ENCODE data around the gene RFTN1. TPM values are rescaled to one million over a fixed set of nuclear protein-coding genes. Genes with fewer than 3 reads are reported as not detected.

The RFTN1 gene
- total and polyA plus RNA-seq, 9 of the 15 experiments (the other 6 are each of a cell fraction or from before 2014, with no cell fraction given): 0.08 to 0.51 (median 0.11) TPM; not detected in 6

- POLR2A ChIA-PET: interaction anchor here (1.0 kb wide), 1 partner anchor 10 kb away, joined by 3 read pairs; no protein-coding TSS in a partner anchor
- Histone ChIP-seq H3K4me2 (ENCODE audit: insufficient read depth, low read length) (no peak overlapping the region), H3K79me2 (ENCODE audit: control insufficient read depth, insufficient read depth, low read length) (no peaks in the 10 kb centered on the region)
These were observed 121.4 kb downstream of the RFTN1 start for GRCh38 chr3:16392065-16392464.

More at GRCh38 chr3:16392065-16392464, 121.4 kb downstream of the RFTN1 start:
- Histone ChIP-seq H4K20me1 (replicated peaks; ENCODE audit: control insufficient read depth, insufficient read depth, low read length) (no peaks in the 10 kb centered on the region), H3K9me3 (replicated peaks; ENCODE audit: control insufficient read depth, insufficient read depth, low read depth, low read length) (no peaks in the 10 kb centered on the region), H2AFZ (ENCODE audit: low read depth, low read length) (no peak overlapping the region), H3K27me3 (ENCODE audit: control insufficient read depth in 2 of 2, insufficient read depth in 2 of 2, low read length in 2 of 2) (peaks cover 2 to 4% of the 10 kb centered on the region in 2 experiments; a peak in 3 of 5 replicates), H3K9ac (ENCODE audit: insufficient read depth in 1 of 2, low read depth in 2 of 2, low read length in 2 of 2) (no peak overlapping the region), H3K9me1 (ENCODE audit: control insufficient read depth, insufficient read depth, low read length) (no peaks in the 10 kb centered on the region), H3K27ac (ENCODE audit: extremely low read depth, low read depth, low read length) (no peak overlapping the region), H3K4me1 (replicated peaks in 1 of 2; ENCODE audit: control insufficient read depth in 2 of 2, insufficient read depth in 2 of 2, low read length in 2 of 2) (no peaks in the 10 kb centered on the region), H3K4me3 (no peak overlapping the region), H3K36me3 (ENCODE audit: control insufficient read depth, insufficient read depth, low read length) (no peaks in the 10 kb centered on the region)
- ATAC-seq (no peak), DNase-seq (ENCODE audit: extremely low read depth in 1 of 4, low spot score in 3 of 4) (no peak), FAIRE-seq (no peak)
- CTCF ChIA-PET (ENCODE audit: low intra/inter-chr PET ratio): no interaction called here
- BruUV-seq (replicated peaks): no TSS peak
- 5% methylated on average over 1 of the region's 1 CpG for WGBS (ENCODE audit: insufficient coverage, low coverage, missing lambda C conversion rate)
- in situ Hi-C loops (cut with MboI): no loop called here
- TF ChIP-seq ZNF830 (CRISPR knock-in tag; IDR thresholded peaks at IDR 0.05) (no peak), ZNF263 (CRISPR knock-in tag; IDR thresholded peaks at IDR 0.05; ENCODE audit: borderline replicate concordance) (no peak), ZNF445 (CRISPR knock-in tag; IDR thresholded peaks at IDR 0.05; ENCODE audit: low read depth) (no peak), ZNF696 (CRISPR knock-in tag; conservative IDR thresholded peaks at IDR 0.05) (no peak), HIVEP1 (CRISPR knock-in tag; IDR thresholded peaks at IDR 0.05) (no peak), BMI1 (IDR thresholded peaks at IDR 0.05; ENCODE audit: low read length) (no peak), ZNF436 (CRISPR knock-in tag; IDR thresholded peaks at IDR 0.05) (no peak), HNRNPL (IDR thresholded peaks at IDR 0.05; ENCODE audit: low read depth, low read length) (no peak), ZNF511 (CRISPR knock-in tag; IDR thresholded peaks at IDR 0.05) (no peak), NR2C1 (IDR thresholded peaks at IDR 0.05) (no peak), NR2C1 (tag; IDR thresholded peaks at IDR 0.05) (no peak), ESRRB (CRISPR knock-in tag; IDR thresholded peaks at IDR 0.05; ENCODE audit: borderline replicate concordance) (no peak), NCOA4 (IDR thresholded peaks at IDR 0.05; ENCODE audit: partially characterized antibody) (no peak), ZFX (CRISPR knock-in tag; IDR thresholded peaks at IDR 0.05) (no peak)
- TF ChIP-seq, protein P1, sequence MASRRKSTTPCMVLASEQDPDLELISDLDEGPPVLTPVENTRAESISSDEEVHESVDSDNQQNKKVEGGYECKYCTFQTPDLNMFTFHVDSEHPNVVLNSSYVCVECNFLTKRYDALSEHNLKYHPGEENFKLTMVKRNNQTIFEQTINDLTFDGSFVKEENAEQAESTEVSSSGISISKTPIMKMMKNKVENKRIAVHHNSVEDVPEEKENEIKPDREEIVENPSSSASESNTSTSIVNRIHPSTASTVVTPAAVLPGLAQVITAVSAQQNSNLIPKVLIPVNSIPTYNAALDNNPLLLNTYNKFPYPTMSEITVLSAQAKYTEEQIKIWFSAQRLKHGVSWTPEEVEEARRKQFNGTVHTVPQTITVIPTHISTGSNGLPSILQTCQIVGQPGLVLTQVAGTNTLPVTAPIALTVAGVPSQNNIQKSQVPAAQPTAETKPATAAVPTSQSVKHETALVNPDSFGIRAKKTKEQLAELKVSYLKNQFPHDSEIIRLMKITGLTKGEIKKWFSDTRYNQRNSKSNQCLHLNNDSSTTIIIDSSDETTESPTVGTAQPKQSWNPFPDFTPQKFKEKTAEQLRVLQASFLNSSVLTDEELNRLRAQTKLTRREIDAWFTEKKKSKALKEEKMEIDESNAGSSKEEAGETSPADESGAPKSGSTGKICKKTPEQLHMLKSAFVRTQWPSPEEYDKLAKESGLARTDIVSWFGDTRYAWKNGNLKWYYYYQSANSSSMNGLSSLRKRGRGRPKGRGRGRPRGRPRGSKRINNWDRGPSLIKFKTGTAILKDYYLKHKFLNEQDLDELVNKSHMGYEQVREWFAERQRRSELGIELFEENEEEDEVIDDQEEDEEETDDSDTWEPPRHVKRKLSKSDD (conservative IDR thresholded peaks at IDR 0.05; ENCODE audit: low read length): no peak
- TF ChIP-seq, protein P2, sequence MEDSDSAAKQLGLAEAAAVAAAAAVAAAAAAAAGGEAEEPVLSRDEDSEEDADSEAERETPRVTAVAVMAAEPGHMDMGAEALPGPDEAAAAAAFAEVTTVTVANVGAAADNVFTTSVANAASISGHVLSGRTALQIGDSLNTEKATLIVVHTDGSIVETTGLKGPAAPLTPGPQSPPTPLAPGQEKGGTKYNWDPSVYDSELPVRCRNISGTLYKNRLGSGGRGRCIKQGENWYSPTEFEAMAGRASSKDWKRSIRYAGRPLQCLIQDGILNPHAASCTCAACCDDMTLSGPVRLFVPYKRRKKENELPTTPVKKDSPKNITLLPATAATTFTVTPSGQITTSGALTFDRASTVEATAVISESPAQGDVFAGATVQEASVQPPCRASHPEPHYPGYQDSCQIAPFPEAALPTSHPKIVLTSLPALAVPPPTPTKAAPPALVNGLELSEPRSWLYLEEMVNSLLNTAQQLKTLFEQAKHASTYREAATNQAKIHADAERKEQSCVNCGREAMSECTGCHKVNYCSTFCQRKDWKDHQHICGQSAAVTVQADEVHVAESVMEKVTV (CRISPR knock-in tag; IDR thresholded peaks at IDR 0.05): no peak
- intact Hi-C loops (cut with micrococcal nuclease): no loop called here
